CD4-positive, CD25-positive, alpha-beta regulatory T cell (primary cell): ENCODE measurements around the gene C2orf72. TPM values are rescaled to one million over a fixed set of nuclear protein-coding genes. Genes with fewer than 3 reads are reported as not detected.

Experiments
- polyA plus RNA-seq, 4 donors: library from polyadenylated mRNA; unstranded; fragments of 300-500 nt; fragmentation: Illumina TruSeq; gene quantifications; one replicate each; pipeline ENCODE4 v1.2.3, GENCODE V29; 2021
- total RNA-seq: library from RNA; stranded (reverse); gene quantifications from one replicate; pipeline ENCODE4 v1.2.3, GENCODE V29; 2022

The C2orf72 gene
- total and polyA plus RNA-seq, 5 donors from 2014 or later = not detected

Other genes with a start within 250 kb of the C2orf72 start
- 29.3 TPM for gene ITM2C, start 172.6 kb upstream of the C2orf72 start, total RNA-seq
- 10 to 100 TPM; 50.5 to 70.3 (median 55.9) TPM for gene ITM2C, start 172.6 kb upstream of the C2orf72 start, polyA plus RNA-seq
- 24.4 TPM for gene GPR55, start 112.3 kb upstream of the C2orf72 start, total RNA-seq
- gene GPR55, start 112.3 kb upstream of the C2orf72 start, polyA plus RNA-seq = 1 to 10 TPM; 1.6 to 7.1 (median 4.0) TPM
- 0.72 TPM for gene SPATA3, start 41.4 kb upstream of the C2orf72 start, total RNA-seq
- gene SPATA3, start 41.4 kb upstream of the C2orf72 start, polyA plus RNA-seq = not detected
- 45.0 TPM for gene PSMD1, start 19.3 kb downstream of the C2orf72 start, total RNA-seq
- 10 to 100 TPM; 48.6 to 70.7 (median 61.9) TPM for gene PSMD1, start 19.3 kb downstream of the C2orf72 start, polyA plus RNA-seq
- gene HTR2B, start 87.5 kb downstream of the C2orf72 start, total RNA-seq = 0.17 TPM
- gene HTR2B, start 87.5 kb downstream of the C2orf72 start, polyA plus RNA-seq = 1 to 10 TPM in 1 of 4 donors, under 1 TPM in 3; 0.08 to 1.2 (median 0.33) TPM
- 0.15 TPM for gene ARMC9, start 161.1 kb downstream of the C2orf72 start, total RNA-seq
- under 1 TPM in 2 of 4 donors, not detected in 2; 0.11 to 0.92 TPM for gene ARMC9, start 161.1 kb downstream of the C2orf72 start, polyA plus RNA-seq